Astrocyte of the cerebellum (primary cell): ENCODE results near the gene PSG7.
"Not testable (repeated sequence)": the region's sequence is repeated elsewhere in the genome, so short reads cannot be mapped to it uniquely, and the experiment has no call there.

Experiments
- DNase-seq: peaks from one replicate; pipeline ENCODE4 v3.0.0-alpha.2; 2011; ENCODE audit warnings: low read depth
- H3K4me3 ChIP-seq: 2 replicates; pipeline ENCODE4 v1.5.1; 2011; ENCODE audit warnings: mild to moderate bottlenecking, low read depth, low read length, moderate library complexity
- in situ Hi-C: cut with HindIII; loops from 2 replicates; pipeline ENCODE4 v1.10.0; 2017; ENCODE audit warnings: low sequenced_read_pairs
- TF ChIP-seq, protein P1 (sequence below): IDR thresholded peaks from 2 replicates; pipeline ENCODE4 v1.5.1; 2012; ENCODE audit warnings: low read length, low read depth, moderate library complexity, mild to moderate bottlenecking; ENCODE audit errors: missing control alignments

PSG7 gene

DNA sequence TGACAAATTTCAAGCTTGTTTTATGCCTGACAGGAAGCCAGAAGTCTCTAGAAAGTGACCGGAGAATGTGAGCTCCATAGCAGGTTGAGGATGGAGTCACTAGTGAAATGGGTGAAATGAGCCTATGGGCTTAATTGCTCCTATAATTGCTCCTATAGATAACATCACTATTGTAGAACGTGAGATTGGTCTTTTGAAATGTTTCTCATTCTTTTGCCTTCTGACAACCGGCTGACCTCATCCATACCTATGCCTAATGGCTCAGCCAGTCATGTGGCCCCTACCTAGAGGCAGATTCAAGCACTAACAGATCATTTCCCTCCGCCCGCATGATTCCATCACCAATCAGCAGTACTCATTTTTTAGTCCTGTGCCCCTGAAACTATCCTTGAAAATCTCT lies 23.5 kb downstream of the PSG7 start:
- in situ Hi-C loops, DNase-seq, H3K4me3 ChIP-seq: not testable (repeated sequence)

DNA sequence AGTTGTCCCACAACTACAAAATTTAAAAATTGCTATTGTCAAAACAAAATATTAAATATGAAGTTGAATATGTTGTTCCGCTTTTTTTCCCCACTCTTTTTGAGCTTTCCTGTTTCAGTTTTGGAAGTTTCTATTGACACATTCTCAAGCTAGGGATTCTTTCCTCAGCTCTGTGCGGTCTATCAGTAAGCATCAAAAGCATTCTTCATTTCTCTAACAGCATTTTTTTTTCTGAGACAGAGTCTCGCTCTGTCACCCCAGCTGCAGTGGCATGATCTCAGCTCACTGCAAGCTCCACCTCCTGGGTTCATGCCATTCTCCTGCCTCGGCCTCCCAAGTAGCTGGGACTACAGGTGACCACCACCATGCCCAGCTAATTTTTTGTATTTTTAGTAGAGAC lies 24.1 kb downstream of the PSG7 start:
- DNase-seq, in situ Hi-C loops, H3K4me3 ChIP-seq: not testable (repeated sequence)

DNA sequence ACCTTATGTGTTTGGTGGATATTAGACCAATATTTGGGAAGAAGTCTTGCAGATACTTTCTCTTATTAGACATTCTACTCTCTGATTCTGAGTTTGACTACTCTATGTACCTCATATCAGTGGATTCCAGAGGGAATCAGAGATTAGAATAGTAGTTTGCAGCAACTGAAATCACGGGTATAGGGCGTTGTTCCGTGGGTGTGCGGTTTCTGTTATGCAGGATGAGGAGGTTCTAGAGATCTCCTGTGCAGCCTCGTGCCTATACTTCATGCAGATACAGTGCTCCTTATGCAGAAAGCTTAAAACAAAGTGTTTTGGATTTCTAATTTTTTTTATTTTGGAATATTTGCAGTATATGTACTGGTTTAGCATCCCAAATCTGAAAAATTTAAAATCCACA lies 25.3 kb downstream of the PSG7 start:
- H3K4me3 ChIP-seq, in situ Hi-C loops, DNase-seq: not testable (repeated sequence)

DNA sequence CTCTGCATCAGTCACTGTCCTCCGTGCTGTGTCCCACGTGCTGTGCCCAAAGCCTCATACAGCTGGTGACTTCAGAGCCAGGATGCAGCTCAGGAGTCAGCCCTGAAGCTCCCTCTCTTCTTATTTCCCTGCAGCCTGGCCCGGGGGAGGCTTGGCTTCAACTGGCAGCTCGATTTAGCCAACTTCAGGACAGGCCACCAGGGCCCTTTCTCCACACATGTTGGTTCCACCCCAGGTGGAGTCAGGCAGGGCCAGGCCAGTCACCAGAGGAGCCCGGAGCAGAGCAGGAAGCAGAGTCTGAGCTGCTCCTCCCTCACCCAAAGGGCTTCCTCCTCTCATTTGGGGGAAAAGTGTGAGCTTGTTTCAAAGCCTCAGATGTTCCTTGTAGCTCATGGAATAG lies 30.8 kb downstream of the PSG7 start:
- in situ Hi-C loops, DNase-seq, H3K4me3 ChIP-seq: not testable (repeated sequence)

DNA sequence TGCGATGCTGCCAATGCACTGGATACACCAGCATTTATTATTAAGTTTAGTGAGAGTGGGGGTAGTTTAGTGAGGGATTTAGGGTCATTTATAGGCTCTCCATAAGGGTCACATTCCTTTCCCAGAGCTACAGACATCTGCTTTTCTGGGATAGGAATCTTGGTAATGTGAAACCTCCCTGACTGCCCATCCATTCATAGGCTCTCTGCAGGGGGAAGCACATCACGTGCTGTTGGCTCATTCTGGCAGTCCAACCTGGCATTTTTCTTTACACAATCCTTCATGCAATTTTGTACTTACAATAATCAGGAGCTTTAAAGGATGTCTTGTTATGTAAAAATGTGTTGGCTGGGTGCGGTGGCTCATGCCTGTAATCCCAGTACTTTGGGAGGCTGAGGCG lies 36.4 kb downstream of the PSG7 start:
- H3K4me3 ChIP-seq, in situ Hi-C loops, DNase-seq: not testable (repeated sequence)

DNA sequence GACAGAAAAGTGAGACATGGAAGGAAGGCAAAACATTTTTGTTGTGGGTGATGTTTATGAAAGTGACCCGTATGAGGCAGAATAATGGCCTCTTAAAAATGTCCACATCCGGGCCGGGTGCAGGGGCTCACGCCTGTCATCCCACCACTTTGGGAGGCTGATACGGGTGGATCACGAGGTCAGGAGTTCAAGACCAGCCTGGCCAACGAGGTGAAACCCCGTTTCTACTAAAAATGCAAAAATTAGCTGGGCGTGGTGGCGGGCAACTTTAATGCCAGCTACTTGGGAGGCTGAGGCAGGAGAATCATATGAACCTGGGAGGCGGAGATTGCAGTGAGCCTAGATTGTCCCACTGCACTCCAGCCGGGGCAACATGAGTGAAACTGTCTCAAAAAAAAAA lies 37.3 kb downstream of the PSG7 start:
- H3K4me3 ChIP-seq, DNase-seq, in situ Hi-C loops: not testable (repeated sequence)

DNA sequence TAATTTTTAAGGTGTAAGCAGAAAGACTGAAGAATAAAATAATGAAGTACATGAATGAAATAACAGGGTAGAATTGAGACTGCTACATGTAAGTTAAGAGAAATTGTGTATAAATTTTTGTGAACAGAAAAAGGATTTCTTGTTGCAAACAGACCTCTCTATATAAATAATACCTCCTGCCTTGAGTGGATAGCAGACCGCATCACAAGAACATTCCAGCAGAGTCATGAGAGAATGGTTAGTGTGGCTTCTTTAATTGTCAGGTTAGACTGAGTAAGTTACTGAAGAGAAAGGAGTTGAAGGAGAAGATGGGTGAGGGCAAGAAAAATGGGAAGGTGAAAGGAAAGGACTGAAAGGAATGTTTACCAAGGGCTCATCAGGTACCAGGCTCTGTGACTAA lies 37.9 kb downstream of the PSG7 start:
- in situ Hi-C loops, H3K4me3 ChIP-seq, DNase-seq: not testable (repeated sequence)

DNA sequence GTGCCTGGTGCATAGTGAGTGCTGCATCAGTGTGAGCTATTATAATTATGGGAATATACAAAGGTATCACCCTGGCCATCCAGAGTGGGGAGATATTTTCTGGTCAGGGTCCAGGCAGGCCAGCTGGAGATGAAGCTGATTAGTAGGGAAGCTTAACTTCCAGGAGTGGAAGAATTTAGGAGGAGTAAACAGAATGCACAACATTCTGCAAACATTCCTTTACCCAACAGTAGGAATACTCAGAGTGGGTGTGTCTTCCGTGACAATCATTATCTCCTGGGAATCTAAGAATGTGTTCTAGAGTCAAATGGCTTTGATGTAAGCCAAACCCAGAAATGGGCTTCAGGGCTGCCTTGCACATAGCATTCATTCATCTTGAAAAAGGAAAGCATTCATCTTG lies 38.4 kb downstream of the PSG7 start:
- H3K4me3 ChIP-seq, DNase-seq, in situ Hi-C loops: not testable (repeated sequence)

DNA sequence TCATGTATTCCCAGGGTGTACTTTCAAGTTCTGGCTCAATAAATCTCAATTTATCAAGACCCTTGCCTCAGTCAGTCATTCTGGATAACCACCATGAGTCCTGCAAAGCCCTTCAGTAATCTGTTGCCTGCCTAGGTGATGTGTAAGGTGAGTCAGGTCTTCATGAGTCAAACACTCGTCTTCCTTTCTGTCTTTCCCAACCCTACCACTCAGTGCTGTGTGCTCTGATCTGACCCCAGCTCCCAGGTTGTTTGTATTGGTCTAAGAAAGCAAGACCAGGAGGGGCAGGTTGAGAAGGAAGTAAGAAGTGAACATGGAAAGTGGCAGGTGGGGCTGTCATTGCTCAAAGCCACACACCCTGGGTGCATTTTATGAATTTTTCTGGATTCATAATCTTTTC lies 39.3 kb downstream of the PSG7 start:
- DNase-seq, H3K4me3 ChIP-seq, in situ Hi-C loops: not testable (repeated sequence)

DNA sequence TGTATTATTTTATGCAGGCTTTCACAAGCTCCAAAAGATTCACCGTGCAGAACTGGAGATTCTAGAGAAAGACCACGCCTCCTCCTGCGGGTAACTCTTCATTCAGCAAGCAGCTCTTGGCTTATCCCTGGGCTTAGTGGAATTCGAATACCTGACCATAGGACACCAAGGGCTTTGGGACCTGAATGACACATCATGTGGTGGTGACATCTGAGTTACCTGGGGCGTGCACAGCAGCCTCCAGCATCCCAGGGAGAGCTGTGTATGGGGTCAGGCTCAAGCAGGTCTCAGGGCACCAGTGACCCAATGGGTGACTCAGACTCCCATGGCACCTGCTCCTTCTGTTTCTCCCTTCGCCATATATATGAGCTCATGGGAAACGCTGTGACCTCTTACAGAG lies 46.6 kb downstream of the PSG7 start:
- in situ Hi-C loops, DNase-seq, H3K4me3 ChIP-seq: not testable (repeated sequence)

DNA sequence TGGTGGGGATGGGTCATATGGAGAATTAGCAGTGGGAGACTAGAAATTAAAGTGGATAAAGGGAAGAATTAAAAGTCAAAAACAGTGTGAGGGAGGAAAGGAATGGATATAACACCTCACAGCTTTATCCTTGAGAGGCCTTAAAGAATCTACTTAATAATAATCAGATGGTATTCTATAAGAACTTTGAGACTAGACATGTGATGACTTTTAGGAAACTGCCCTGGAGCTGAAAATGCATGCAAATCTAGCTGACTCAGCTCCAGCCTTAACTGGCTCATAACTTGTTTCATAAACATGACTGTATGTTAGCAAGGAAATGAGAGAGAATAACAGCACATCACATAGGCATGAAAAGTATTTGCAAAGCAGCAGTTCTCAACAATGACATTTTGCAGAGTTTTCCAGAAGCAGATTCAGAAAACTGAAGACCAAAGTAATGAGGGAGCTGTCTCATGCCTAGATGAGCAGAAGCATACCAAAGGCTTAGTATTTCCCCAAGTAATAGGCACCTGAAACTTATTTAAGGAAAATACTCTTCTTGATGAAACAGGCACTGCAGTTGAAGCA lies 49.0 kb downstream of the PSG7 start:
- H3K4me3 ChIP-seq, DNase-seq, in situ Hi-C loops: not testable (repeated sequence)

DNA sequence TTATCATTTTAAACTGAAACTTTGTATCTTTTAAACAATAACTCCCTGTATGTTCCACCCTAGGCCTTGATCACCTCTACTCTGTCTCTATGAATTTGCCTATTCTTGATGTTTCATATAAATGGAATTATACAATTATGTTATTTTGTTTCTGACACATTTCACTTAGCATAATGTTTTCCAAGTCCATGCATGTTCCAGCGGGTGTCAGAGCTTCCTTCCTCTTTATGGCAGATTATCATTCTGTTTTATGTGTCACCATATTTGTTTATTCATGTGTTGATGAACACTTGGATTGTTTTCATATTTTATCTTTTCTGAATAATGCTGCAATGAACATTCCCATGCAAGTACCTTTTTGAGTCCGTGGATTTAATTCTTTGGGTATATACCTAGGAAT lies 54.3 kb downstream of the PSG7 start:
- in situ Hi-C loops, DNase-seq, H3K4me3 ChIP-seq: not testable (repeated sequence)

DNA sequence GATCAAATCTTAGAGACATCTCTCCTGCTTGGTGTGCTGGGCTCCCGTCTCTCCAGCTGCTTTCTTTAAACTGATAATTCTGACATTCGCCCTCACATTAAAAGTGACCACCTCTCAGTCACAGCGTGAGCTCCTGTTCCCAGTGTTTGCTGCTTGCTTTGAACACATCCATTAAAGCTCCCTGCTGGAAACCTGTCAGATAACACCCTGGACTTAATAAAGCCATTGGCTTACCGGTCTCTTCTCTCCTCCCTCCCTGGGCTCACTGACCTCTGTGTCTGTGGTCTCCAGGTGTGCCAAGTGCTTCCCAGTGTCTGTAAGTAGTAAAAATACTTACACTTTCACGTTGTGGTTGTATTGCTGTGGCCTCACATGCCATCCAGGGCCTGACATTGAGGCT lies 55.0 kb downstream of the PSG7 start:
- in situ Hi-C loops, H3K4me3 ChIP-seq, DNase-seq: not testable (repeated sequence)

DNA sequence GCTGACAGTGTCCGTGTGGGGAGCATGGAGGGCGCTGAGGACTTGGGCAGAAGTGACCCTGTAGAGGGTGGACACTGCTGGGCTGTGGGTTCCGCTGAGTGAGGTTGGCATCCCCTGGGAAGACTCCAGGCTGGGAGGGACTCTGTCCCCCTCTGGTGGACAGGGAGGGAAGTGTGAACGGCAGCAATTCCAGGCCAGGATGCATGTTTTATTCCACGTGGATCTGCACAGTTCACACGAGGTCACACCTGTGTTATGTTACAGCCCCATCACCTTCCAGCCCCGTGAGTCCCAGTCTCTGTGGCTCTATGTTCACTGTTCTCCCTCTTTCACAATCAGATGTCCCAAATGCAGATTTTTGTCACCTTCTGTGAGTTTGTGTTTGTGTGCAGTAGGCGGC lies 55.7 kb downstream of the PSG7 start:
- H3K4me3 ChIP-seq, in situ Hi-C loops, DNase-seq: not testable (repeated sequence)
- TF ChIP-seq, protein P1, sequence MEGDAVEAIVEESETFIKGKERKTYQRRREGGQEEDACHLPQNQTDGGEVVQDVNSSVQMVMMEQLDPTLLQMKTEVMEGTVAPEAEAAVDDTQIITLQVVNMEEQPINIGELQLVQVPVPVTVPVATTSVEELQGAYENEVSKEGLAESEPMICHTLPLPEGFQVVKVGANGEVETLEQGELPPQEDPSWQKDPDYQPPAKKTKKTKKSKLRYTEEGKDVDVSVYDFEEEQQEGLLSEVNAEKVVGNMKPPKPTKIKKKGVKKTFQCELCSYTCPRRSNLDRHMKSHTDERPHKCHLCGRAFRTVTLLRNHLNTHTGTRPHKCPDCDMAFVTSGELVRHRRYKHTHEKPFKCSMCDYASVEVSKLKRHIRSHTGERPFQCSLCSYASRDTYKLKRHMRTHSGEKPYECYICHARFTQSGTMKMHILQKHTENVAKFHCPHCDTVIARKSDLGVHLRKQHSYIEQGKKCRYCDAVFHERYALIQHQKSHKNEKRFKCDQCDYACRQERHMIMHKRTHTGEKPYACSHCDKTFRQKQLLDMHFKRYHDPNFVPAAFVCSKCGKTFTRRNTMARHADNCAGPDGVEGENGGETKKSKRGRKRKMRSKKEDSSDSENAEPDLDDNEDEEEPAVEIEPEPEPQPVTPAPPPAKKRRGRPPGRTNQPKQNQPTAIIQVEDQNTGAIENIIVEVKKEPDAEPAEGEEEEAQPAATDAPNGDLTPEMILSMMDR: peak; percentile 45

DNA sequence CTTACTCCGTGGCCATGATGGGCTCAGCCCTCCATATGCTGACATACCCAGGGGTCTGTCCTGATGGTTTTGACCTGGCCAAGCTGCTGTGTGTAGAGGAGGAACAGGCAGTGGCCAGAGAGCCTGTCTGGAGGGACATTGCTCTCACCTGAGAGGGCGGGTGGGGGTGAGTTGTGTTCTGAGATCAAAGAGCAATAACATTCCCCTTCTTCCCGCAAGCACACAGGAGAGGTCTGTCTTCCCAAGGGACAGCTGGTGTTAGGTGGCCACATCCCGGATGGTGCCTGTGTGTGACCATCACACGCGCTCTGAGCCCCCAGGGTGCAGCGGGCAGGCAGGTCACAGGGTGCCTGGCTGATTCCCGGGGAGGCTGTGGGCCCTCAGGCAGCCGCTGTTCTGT lies 56.4 kb downstream of the PSG7 start:
- in situ Hi-C loops, DNase-seq, H3K4me3 ChIP-seq: not testable (repeated sequence)
